GM18858 (cell line): ENCODE data around the gene PEX12.
"Not testable (repeated sequence)": the region's sequence is repeated elsewhere in the genome, so short reads cannot be mapped to it uniquely, and the experiment has no call there.

ENCODE experiments used
- ATAC-seq: cut with Tn5 transposase; IDR thresholded peaks from one replicate; pipeline ENCODE4 v1.9.1; 2021; ENCODE audit not compliant: unreplicated experiment

Gene PEX12

DNA sequence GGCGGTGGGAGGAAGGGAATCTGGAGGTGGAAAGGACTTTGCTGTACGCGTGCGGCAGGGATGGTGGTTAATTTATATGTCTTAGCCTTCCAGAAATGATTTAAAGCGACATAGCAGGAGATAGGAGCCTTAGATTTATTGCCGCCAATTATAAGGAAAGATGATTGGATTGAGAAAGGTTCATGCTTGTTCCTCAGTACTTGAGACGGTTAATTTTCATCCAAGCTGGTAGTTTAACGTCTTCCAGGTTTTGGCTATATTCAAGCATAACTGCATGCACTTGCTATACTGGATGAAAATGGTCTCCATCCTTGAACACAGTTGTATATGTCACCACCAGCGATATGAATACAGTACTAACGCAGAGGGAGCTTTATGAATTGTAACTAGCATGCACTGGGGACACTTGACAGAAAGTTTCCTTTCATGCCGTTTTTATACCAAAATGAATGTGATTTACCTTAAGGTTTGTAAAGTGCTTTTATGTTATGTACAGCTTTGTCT, 610 bp upstream of the PEX12 start:
- no peak for ATAC-seq

DNA sequence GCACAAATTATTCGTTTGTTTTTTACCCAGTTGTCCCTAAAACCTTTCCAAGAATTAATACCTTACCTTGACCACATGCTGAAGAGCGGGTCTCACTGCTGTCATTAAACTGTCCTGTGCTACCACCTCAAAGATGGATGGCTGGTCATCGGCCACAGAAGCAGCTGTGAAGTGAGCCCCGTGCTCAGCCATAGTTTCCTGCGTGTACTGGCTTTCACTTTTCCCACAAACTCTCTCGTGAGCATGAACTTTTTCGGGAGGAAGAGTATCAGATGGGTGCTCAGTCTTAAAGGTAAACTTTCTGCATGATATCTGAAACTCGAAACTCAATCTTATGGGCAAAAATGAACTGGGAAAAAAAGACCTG, 558 bp downstream of the PEX12 start:
- ATAC-seq, result no peak

DNA sequence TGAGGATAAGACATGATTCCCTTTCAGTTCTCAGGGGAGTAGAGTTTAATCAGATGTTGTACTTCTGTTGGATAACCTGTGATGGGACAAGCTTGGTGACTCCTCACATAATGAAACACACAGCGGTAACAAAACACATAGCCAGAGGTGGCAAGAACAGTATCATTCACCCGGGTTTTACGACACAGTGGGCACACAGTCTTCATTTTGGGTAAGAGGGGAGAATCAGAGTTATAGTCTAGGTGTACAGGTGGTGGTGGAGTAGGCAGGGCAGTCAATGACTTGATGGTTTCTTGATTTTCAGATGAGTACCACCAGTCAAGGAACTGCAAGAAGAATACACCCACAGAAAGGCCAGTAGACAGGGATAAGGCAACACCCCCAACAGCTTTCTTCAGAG, 2.6 kb downstream of the PEX12 start:
- no peak for ATAC-seq

DNA sequence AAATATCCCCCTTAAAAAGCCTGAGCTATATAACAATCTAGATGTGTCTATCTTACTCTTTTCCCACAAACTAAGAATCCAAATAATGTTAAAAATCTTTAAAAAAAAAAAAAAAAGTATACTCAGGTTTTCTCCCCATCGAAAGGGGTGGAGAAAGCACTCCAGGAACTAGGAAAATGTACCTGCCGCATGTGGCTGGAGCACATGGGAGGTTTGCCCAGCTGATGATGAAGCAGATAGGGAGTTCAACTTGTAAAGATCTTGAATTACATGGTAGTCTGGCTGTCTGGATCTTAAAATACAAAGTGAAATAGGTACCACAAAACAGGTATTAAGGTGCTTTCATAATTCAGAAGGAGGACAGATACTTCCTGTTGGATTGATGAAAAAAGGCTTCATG, 9.0 kb downstream of the PEX12 start:
- no peak for ATAC-seq

DNA sequence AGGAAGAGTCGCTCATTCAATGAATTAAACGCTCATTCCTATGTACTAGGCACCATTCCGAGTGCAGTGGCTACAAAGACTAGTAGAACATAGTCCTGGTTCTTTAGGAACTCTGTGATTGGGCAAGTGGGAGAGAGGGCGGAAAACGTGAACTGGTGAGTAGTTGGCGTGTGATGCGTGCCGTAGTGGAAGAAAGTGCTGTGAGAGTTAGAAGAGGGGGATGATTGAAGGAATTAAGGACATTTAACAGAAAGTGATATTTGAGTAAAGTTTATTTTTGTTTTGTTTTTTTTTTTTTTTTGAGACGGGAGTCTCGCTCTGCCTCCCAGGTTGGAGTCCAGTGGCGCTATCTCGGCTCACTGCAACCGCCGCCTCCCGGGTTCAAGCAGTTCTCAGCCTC, 9.8 kb downstream of the PEX12 start:
- no peak for ATAC-seq

DNA sequence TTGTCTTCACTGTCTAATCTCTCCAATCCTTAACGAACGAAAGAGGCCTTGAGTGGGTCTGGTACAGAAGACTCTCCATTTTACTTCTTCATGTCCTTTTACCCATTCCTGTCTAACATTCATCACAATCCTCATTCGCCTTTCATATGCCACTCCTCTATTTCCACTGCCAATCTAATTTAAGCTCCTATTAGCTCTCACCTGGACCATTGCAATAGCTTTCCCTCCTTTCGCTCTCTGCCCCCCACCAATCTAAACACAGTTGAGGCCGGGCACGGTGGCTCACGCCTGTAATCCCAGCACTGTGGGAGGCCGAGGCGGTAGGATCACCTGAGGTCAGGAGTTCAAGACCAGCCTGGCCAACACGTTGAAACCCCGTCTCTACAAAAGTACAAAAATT, 11.4 kb downstream of the PEX12 start:
- no peak for ATAC-seq

DNA sequence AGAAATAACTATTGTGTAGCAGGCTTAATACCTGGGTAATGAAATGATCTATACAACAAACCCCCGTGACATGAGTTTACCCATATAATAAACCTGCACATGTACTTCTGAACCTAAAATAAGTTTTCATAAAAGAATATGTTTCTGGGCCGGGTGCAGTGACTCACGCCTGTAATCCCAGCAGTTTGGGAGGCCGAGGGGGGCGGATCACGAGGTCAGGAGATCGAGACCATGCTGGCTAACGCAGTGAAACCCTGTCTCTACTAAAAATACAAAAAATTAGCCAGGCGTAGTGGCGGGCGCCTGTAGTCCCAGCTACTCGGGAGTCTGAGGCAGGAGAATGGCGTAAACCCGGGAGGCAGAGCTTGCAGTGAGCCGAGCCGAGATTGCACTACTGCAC, 15.2 kb downstream of the PEX12 start:
- ATAC-seq, result not testable (repeated sequence)

DNA sequence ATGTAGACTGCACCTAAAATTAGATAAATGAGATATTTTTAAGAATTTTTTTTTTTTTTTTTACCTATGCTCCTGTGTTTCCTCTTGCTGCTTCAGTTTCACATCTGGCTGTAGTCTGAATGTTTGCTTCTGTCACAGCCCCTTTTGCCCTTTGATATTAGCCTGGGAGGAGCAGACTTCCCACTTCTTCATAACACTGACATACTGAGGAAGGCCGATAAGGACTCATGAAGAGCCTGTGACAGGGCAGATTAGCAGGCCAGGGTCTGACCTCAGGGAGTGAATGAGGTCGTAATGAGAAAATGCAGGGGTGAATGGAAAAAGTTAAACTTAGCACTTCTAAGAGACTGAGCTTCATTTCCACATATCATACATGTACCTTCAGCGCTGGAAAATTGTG, 17.7 kb downstream of the PEX12 start, which contains the start of gene SLFN14:
Gene SLFN14, minus strand, starts transcription at position 117 of the 400 bp plus-strand sequence. CDS start 2,757 bp downstream, outside the sequence.
- ATAC-seq, result no peak

DNA sequence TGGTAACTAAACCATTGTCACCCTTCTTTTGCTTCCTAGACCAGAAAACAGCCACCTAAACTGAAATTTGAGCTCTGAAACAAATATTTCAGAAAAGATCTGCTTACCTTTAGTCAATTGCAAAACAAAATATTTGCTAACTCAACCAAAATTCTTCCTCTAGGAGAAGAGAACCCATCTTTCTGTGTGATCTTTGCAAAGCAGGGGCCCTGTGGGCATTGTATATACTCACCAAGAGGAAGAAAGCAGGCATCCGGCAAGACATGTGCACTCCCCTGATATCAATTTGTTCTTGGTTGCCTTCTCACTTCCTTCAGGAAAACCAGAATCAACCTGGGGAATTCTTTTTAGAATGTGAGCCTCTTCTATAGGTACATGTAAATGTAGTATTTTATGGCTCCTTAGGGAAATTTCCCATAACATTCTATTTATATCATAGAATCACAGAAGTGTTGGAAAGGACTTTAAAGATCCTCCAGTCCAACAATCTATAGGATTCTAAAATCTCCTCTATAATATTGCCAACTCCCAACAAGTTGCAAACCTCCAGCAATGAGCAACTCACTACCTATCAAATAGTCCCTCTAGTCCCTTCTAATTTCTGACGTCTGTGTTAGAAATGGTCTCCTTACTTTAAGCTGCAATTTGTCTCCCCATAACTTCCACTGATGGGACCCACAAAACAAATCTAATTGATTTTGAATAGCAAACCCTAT, 18.7 kb downstream of the PEX12 start:
- ATAC-seq, result no peak

DNA sequence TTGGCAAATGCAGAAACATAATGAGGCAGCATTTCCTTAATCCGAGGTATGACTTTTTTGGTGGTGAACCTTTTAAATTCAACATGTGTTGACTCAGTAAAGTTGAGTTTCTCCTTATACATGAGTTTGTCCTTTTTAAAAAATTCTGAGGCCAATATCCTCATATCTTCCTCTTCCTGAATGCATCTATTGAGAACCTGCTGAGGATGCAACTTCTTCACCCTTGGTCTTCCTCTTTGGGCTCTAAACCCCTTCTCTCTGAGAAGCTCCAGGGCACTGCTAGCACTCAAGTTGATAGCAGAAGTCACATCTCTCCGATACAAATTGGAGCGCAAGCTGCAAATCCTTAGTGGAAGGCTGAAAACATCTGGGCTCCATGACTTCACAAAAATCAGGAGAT, 21.0 kb downstream of the PEX12 start:
- no peak for ATAC-seq

DNA sequence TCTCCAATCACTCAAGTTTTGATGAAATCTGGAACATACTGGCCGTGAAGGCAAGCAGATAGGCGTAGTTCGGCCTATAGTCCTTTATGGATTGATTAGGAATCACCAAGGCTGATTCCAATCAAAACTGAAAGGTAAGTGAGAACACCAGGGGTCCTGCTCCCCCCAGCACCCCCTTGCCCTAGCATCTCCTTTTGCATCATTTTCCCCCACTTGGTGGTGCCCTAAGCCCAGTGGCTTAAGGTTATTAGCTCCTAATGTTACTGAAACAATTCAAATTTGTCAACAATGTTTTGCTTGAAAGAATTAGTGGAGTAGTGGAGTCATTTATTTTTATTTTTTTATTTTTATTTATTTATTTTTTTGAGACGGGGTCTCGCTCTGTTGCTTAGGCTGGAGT, 22.7 kb downstream of the PEX12 start:
- no peak for ATAC-seq

DNA sequence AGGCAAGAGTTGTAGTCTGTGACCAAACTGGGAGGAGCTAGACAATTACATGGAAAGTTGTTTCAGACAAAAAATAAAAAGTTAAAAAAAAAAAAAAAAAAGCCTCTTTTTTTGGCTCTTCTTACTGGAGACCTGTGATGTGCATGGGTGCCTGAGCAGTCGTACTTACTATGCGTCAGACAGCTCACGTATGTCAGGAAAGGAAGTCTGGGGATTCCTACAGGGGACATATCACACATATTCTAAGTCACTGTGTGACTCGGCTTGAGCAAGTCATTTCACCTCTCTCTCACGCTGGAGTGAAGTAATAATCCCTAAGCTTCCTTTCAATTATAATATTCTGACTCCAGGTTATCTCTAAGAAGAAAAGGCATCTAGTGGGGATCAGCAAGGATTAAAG, 23.7 kb downstream of the PEX12 start:
- ATAC-seq, result no peak

DNA sequence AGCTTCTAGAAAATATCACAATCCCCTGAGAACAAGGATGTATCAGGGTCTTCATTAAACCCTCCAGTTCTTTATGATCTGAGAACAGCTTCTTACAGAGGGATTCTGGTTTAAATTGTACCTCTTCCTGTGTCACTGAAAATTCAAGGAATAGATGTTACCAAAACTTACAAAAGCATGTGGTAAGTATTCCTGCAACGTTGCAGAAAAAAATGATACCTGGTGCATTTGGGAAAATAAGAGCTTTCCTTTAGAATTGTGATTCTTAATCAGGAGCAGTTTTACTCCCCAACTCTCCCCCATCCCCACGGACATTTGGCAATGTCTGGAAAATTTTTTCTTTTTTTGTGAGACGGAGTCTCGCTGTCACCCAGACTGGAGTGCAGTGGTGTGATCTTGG, 25.1 kb downstream of the PEX12 start:
- no peak for ATAC-seq

DNA sequence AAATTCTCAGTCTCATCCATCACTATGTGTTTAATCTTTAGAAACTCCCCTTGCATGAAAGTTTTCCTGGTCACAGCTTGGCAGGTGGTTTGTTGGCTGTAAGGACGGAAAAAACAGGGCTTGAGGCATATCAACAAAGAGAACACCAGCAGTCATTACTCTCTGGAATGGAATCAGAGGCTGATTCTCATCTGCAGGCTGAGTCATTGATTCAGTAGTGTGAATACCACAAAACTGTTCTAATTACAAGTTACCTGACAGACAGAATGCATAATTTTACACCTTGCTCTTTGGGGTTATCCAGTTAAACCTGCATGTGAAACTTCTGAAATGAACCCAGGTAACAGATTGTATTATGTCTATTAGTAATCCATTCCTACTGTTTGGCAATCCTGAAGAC, 29.4 kb downstream of the PEX12 start:
- ATAC-seq, result no peak

DNA sequence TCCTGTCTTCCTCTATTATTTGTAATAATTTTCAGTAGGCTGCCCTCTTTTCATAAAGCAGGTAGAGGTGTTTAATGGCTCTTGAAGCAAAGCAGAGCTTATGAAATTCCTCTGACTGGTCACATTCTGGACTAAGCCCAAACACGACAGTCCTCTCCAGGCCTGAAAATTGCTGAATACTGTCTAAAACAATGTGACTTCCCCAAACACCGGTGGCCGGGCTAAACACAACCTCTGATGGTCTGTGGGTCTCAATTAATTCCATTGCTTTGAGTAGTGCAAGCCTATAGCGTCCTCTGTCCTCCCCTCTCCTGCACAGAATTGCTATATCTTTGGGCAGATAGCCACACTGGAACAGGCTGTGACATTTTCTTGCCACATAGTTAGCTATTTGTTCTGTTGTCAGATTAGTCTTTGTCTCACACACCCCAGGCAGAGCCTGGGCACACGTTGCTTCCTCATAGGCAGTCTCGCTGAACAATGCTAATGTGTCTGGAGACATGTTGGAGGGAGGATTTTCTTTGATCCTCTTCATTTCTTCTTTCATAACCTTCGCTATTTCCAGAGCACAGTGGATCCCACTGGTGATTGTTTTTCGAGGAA, 30.1 kb downstream of the PEX12 start:
- no peak for ATAC-seq

DNA sequence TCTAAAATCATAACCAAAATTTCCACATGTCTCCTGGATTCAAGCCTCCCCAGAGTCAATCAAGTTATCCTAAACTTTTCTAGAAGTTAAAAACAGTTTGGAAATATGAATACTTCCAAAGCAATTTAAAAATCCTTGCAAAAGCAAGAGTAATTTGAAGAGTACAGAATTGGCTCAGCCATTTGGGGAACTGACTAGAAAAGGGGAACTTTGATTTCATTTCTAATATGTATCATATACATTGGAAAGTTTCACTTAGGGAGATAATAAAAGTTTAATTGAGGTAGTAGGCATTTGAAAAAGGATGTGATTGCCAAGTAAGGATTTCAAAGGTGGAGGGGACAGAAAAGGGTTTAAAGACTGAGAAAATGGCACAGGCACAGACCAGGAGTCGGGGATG, 31.9 kb downstream of the PEX12 start:
- no peak for ATAC-seq

DNA sequence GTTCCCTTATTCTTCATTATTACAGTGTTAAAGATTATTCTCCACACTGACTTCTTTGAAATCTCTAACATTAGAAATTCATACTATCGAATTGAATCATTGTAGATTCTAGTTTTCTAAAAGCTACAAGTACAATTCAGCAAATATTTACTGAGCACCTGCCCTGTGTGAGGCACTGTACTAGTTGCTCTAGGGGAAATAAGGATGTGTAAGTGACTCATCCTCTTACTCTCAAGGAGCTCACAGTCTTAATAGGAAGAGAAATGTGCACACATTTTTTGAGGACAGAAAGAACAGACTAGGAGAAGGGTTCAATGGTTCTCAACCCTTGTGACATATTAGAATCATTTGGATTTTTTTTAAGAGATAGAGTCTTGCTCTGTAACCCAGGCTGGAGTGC, 33.2 kb downstream of the PEX12 start:
- no peak for ATAC-seq

DNA sequence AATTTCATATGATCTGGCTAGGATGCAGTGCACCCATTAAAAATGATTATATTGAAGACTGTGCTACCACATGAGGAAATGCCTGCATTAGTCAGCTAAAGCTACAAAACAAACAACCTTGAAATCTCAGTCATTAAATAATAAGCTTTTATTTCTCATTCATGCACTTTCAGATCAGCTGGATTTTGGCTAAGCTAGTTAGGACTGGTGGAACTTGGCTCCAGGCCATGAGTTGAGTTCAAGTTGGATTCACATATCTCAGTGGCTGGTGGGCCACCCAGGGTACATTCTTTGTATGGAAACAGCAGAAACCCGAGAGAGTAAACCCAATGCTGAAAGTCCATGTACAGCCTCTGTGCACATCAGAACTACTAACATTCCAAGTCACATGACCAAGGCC, 34.5 kb downstream of the PEX12 start:
- no peak for ATAC-seq

DNA sequence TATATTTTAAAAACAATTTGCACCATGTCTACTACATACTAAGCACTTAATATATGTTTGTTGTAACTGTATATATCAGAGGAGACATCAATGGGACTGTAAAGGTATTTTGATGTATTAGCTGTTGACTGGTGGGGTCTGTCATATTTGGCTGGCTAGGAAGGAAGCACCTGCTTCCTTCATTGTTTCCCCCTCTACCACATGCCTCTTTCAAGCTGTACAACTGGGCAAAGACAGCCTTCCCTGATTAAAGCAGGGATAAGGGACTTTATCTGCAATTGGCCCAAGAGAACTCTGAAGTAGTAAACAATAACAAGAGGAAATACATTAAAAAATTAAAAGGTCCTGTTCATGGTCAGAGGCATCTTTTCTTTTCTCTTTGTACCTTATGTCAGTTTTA, 35.4 kb downstream of the PEX12 start:
- no peak for ATAC-seq

DNA sequence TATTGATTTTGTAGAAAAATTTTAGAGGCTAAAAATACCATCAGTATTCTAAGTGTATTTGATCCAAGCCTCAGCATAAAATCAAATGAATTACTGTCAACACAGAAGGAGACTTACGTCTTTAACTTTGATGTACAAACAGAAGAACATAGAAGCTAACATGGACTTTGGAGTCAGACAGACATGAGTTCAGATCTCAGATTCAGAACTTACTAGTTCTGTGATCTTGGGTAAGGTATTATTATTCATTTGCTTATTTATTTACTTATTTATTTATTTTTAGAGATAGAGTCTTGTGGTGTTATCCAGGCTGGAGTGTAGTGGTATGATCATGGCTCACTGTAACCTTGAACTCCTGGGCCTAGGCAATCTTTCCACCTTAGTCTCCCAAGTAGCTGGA, 36.9 kb downstream of the PEX12 start:
- no peak for ATAC-seq

DNA sequence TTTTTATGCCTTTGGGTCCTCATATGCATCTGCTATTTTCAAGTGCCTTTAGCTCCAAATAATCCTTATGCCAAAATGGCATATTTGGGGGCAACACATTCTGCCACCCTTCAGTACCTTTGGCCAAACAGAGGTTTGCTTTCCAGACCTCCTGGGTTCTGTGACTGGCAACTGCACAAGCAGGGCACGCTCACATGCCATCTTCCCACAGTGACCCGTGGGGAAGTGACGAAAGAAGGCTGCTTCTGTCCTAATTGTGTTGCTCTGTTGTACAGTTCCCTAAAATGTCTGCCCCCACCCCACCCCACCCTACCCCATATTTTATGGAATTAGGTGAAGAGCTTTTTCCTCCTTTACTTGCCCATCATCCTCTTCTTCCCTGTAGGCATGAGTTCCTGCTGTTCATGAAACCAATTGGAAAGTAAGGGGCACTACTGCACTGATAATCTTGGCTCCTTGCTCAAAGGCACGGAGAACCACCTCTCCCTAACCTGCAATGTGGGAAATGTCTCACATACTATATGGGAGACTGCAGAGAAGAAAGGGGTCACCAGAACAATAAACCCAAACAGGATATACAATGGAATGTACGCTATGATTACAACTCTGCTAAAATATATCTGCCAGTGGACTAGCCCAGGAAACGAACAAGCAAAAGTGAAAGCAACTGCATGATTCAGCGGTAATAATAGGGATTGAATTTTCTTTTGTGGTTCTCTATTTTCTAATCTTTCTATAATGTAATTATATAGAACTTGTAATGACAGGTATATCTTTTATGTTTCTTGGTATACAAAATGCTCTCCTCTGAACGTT, 37.6 kb downstream of the PEX12 start:
- ATAC-seq, result no peak

DNA sequence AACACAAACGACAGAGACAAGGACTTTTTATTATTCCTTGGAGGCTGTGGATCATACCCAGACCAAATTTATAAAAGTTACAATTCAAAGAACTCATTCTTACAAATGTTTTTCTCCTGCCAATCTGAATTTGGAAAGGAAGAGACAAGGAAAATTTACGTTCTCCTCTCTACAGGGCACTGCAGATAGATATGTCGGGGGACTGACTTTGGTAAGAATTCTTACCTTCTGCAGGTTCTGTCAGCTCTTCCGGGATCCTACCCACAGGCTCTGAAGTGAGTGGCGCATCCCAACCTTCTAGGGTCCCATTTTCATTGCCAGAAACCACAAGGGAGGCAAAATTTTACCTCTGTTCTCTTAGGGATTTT, 38.7 kb downstream of the PEX12 start:
- ATAC-seq, result no peak
